GM12875 (cell line): Measurements from ENCODE around the gene LGALS7.
"Not testable (repeated sequence)": the region's sequence is repeated elsewhere in the genome, so short reads cannot be mapped to it uniquely, and the experiment has no call there.

Experiments used
- H3K4me3 ChIP-seq: one replicate; pipeline ENCODE4 v1.5.1; 2011; ENCODE audit warnings: low read depth, low read length, control low read depth
- CTCF ChIP-seq: IDR thresholded peaks from 2 replicates; pipeline ENCODE4 v1.5.1; 2011; ENCODE audit warnings: low read depth, mild to moderate bottlenecking, control low read depth, inconsistent platforms, low read length, moderate library complexity, borderline replicate concordance; ENCODE audit not compliant: insufficient read depth

Gene LGALS7

GRCh38 chr19:38786572-38787265 lies 13.4 kb upstream of the LGALS7 start:
- no peak for TF ChIP-seq CTCF

GRCh38 chr19:38786061-38786460 lies 12.7 kb upstream of the LGALS7 start:
- H3K4me3 ChIP-seq: not testable (repeated sequence)

More at GRCh38 chr19:38786572-38787265, 13.4 kb upstream of the LGALS7 start:
- H3K4me3 ChIP-seq: no peak overlapping the region

GRCh38 chr19:38785187-38785699 lies 11.9 kb upstream of the LGALS7 start:
- TF ChIP-seq CTCF: no peak
- no peak overlapping the region for H3K4me3 ChIP-seq

- H3K4me3 ChIP-seq: no peak overlapping the region
- TF ChIP-seq CTCF: no peak
Measured at GRCh38 chr19:38784224-38784623, 10.9 kb upstream of the LGALS7 start.

- H3K4me3 ChIP-seq: not testable (repeated sequence)
Measured at GRCh38 chr19:38782212-38782611, 8.9 kb upstream of the LGALS7 start.

- no peak for TF ChIP-seq CTCF
Measured at GRCh38 chr19:38781058-38781457, 7.7 kb upstream of the LGALS7 start.

GRCh38 chr19:38780443-38780842 lies 7.1 kb upstream of the LGALS7 start:
- no peak for TF ChIP-seq CTCF
- H3K4me3 ChIP-seq: no peak overlapping the region

More at GRCh38 chr19:38781058-38781457, 7.7 kb upstream of the LGALS7 start:
- no peak overlapping the region for H3K4me3 ChIP-seq

GRCh38 chr19:38778733-38779132 lies 5.4 kb upstream of the LGALS7 start:
- H3K4me3 ChIP-seq: no peak overlapping the region

More at GRCh38 chr19:38778733-38779132, 5.4 kb upstream of the LGALS7 start:
- no peak for TF ChIP-seq CTCF
